Retina (tissue), 1 donor: Measurements from ENCODE around the gene ATG4D.
A peak's percentile ranks its signal among the peaks of the same experiment; 100 is the strongest.

Experiments used
- DNase-seq: peaks from one replicate; pipeline ENCODE4 v3.0.0-alpha.2; 2016

The ATG4D gene

DNA sequence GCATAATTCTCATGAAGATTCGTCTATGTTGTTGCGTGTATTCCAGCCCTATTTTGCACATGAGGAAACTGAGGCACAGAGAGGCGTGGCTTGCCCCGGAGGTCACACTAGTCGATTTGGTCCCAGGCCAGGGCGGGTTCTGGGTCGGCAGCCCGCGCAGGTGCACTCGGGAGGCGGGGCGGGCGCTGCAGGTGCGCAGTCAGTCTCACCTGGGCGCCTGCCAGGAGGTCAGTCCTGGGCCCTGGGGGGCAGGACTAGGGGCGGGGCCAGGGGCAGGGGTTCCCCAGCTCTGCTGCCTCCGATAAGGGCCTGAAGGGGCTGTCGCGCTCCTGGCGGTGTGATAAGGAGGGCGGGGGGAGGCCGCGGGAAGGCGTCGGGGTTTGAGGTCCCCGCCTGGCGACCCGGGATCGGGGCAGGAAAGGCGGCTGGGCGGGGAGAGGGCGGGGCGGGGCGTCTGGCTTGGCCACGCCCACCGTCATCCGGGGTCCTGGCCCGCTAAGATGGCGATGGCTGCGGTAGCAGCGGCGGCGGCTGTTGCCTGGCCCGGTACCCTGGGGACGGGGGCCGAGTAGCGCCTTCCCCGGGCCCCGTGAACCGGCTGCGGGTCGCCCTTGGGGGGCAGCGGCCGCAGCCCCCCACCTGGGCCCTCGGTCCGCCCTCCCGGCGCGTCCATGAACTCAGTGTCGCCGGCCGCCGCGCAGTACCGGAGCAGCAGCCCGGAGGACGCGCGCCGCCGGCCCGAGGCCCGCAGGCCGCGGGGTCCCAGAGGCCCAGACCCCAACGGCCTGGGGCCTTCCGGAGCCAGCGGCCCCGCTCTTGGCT lies at the start of gene ATG4D:
ATG4D (plus strand) TSS at position 485 of the 822 bp plus-strand sequence; CDS start at position 672, 187 bp downstream.
- peak; percentile 84 for DNase-seq

DNA sequence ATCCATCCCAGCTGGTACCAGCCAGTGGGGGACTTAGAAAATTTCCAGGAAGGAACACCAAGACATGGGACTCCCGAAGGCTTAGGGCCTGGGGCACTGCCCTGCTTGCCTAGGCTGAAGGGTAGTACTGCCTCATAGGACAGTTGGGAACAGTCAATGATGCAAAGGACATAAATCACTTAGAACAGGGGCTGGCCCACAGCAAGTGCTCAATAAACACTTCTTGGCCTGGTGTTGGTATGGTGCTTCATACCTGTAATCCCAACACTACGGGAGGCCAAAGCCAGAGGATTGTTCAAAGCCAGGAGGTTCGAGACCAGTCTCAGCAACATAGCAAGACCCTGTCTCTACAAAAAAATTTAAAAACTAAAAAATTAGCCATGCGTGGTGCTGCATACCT lies 46.3 kb upstream of the ATG4D start:
- no peak for DNase-seq

DNA sequence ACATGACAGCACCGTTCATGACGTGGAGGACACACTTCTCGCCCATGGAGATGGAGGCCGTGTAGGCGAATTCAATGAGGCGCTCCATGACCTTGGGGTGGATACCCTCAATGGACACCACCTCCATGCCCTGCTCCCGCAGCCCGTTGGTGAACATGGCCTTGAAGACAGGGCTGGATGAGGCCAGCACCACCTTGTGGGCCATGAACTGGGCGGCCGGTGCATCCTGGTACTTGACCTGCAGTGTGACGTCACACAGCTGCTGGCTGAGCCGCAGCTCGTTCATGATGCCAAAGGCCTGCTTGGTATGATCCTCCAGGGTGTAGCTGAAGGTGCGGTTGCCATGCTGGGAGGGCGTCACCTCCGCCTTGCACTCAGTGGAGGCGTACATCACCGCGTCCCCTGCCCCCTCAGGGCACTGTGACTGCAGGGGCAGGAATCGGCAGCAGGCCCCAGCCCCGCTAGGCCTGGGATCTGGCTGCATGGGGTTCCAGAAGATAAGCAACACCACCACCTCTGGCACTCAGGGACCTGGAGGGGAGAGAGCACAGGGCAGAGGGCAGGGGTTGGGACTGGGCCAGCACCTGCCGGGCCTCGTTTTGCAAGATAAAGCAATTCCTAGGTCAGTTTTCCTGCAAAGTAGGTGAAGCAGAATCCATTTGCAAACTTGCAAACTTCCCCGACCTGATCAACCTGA lies 44.0 kb upstream of the ATG4D start:
- DNase-seq, result no peak

DNA sequence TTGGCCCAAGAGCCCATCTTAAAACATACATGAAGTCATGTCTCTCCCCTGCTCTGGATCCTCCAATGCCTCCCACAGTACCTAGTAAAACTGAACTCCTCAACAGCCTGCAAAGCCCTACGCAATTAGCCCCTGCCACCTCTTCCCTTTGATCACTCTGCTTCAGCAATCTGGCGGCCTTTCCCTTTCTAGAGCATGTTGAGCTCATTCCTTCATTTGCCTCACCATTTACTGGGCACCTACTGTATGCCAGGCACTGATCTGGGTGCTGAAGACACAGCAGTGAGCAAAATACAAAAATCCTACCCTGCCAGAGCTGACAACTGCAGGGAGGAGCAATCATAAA lies 43.5 kb upstream of the ATG4D start:
- no peak for DNase-seq

DNA sequence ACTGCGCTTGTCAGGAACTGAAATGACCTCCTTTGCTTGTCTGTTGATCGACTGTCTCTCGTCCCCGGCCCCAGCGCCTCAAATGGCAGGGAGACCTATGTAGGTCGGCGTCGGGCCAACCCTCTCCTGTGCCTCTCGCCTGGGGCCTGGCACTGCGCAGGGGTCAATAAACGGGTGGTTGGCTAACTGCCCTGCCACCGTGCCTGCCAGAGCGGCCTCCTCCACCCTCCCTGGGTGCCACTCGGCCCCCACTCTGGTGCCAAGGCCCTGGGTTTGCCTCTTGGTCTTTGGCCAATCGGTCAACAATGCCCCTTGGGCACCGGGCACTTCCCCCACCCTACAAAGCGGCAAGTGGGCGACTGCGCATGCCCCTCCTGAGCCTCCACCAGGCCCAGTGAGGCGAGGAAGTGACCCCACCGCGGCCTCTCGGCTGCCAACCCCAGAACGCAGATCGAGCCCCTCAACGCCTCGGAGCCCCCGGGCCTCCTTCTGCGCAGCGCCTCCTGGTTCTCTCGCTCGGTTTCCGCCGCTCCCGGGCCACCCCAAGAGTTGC lies 41.7 kb upstream of the ATG4D start:
- peak; percentile 88 for DNase-seq

DNA sequence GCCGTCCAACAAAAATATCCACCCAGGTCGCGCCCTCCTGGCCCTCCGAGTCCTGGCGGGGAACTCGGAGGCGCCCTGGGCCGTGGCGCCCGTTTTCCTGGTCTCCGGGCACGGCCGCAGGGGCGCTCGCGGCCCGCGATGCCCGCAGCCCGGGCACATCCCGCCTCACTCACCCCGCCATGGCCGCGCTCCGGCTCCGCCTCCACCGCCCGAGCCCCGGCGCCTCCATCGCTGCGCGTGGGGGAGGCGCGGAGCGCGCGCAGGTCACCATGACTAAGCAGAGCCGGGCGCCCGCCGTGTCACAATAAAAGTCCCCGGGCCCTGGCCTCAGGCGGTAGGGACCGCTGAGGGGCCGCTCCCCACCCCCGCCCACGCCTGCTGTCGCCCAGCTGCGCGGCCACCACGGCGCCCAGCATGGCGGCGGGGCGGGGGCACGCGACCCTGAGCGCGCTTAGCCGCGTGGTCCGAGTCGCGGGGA lies 41.1 kb upstream of the ATG4D start:
- DNase-seq, result peak; percentile 94

DNA sequence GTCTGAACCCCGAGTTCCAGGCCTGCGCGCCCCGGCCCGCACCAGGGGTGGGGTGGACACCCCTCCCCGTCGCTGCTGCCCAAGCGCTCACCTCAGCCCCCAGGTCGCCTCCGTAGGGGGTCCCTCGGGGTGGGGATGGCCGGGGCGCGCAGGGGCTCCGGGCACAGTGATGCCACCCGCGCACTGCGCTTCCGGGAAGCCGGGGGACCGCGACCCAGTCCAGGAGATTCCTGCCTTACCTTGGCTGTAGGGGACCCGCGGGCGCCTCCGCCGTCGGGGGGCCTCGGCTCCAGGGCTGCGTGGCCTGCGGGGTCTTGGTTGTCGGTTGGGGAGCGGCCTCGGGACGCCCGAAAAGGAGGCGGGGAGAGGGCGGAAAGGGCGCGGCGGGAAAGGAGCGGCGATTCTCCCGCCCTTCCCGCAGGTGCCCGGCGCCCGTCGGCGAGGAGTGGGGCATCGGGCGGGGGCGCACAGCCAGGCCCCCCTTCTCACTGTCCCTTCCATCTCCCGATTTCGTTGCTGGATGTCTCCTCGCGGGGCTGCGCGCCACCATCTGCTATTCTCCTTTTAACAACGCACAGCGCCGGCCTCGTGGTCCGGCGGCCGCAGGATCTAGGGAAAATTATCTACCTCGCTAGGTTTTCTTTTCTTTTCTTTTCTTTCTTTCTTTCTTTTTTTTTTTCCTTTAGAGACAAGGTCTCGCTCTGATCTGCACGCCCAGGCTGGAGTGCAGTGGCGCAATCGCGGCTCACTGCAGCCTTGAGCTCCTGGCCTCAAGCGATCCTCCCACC lies 40.5 kb upstream of the ATG4D start, which contains the start of gene KEAP1:
KEAP1 (minus strand) TSS at position 355 of the 788 bp plus-strand sequence. CDS start 3,323 bp downstream, outside the sequence.
- peak; percentile 90 for DNase-seq

DNA sequence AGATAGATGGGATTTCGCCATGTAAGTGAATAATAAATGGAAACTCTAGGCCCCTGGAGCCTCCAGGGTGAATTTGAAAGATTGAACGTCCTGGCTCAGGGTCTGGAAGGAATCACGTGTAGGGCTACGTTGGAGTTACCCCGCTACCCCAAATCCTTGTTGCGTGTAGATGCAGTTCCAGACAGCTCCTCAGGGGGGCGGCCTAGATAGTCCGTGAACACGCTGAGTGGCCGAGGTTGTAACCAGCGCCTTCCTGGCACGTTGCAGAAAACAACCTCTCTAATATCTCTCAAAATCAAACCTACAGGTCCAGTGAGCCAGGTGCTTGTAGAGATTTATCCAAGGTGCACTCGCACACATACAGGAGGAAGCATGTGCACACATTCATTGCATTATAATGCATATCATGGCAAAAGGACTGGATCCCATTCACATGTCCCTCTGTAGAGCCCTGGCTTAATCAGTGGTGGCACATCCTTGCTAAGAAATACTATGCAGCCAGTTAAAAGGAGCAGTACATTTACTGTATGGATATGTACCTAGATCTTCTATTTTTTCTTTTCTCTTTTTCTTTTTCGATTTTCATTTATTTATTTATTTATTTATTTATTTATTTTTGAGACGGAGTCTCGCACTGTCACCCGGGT lies 38.0 kb upstream of the ATG4D start:
- DNase-seq, result peak; percentile 63

DNA sequence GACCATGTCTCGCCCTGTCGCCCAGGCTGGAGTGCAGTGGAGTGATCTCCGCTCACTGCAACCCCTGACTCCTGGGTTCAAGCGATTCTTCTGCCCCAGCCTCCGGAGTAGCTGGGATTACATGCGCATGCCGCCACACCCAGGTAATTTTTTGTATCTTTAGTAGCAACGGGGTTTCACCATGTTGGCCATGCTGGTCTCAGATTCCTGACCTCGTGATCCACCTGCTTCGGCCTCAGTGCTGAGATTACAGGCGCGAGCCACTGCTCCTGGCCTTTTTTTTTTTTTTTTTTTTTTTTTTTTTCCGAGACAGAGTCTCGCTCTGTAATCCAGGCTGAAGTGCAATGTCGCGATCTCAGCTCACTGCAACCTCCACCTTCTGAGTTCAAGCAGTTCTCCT lies 35.7 kb upstream of the ATG4D start:
- DNase-seq, result no peak

DNA sequence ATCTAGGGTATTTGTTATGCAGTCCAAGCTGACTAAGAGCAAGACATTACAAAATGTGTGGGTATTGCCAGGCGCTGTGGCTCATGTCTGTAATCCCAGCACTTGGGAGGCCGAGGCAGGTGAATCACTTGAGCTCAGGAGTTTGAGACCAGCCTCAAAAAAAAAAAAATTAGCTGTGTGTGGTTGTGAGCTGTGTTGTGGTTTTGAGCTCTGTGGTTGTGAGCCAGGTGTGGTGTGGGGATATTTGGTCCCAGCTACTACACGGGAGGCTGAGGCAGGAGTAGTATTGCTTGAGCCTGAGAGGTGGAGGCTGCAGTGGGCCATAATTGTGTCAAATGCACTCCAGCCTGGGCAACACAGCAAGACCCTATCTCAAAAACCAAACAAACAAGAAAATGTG lies 35.0 kb upstream of the ATG4D start:
- no peak for DNase-seq

DNA sequence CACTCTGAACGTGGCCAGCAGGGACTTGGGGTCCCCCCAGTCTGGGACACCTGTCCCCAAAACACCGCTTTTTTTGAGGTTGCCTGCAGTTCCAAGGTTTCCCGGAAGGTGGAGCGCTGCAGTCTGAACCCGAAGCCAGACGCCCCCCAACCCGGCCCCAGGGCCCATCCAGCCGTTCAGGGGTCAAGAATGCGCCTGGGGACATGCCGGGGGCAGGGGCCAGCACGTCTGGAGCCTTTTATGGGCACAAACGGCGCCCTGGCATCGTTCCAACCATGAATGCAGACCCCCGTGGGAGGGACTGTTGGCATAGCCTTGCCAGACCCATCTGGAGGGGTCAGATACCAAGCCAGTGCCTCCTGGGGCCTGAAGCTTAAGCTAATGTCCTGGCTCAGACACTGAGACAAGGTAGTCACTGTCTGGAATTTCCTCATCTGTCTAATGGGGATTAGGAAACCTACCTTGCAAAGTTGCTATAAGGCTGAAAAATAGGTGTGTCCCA lies 33.4 kb upstream of the ATG4D start:
- DNase-seq, result peak; percentile 70

DNA sequence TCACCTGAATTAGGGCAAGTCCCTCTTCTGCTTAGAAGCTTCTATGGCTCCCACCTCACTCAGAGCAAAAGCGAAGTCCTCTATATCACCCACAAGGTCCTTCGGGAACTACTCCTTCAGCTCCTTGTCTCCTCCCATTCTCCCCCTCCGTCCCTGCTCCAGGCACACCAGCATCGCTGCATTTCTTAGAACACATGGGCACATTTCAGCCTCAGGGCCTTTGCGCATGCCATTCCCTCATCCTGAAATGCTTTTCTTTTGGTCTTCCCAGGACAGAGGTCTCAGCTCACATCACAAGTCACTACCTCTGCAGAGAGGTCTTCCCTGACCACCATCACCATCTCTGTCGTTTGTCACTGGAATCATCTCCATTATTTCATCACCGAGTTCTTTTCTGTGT lies 30.5 kb upstream of the ATG4D start:
- no peak for DNase-seq

DNA sequence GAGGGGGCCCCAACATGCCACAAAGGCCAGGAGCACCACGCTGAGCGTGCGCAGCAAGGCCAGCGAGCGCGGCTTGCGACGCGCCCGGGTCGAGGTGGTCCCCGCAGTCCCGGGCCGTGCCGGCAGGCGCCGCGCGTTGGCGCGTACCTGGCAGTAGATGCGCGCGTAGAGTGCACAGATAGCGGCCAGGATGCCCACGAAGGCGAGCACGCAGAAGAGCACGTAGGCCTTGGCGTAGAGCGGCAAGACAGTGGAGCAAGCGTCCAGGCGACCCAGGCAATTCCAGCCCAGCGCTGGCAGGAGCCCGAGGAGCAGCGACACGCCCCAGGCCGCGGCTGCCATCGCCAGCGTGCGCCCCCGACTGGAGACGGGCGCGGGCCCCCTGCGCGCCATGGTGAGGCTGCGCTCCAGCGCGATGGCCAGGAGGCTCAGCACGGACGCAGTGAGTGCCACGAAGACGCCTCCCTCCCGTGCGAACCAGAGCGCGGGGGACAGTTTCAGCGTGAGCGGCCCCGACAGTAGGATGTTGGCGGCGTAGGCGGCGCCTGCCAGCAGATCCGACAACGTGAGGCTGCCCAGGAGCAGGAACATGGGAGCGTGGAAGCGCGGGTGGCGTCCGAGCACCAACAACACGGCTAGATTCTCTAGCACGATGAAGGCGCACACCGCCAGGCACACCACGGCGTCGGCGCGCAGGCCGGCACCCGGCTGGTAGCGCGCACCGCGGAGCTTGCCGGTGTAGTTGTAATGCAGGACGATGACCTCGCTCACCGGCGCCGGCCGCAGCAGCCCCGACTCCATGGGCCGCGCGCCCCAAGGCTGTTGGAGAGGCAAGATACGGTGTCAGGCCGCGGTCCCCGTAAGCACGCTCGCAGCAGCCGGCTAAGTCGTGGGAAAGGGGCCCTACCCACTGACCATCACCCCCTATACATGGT lies 29.2 kb upstream of the ATG4D start:
- DNase-seq, result peak; percentile 71

DNA sequence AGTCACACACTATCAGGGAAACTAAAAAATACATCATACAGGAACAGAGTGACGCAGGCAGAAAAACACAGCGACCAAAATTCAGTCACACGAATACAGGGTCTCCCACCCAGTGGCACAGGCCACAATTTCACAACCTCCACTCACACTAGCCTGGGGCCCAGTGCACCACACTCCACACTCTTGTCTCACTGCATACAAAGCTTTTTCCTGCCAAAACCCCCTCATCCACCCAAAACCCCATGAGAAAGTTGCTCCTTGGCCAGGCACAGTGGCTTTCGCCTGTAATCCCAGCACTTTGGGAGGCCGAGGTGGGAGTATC lies 27.7 kb upstream of the ATG4D start:
- no peak for DNase-seq

DNA sequence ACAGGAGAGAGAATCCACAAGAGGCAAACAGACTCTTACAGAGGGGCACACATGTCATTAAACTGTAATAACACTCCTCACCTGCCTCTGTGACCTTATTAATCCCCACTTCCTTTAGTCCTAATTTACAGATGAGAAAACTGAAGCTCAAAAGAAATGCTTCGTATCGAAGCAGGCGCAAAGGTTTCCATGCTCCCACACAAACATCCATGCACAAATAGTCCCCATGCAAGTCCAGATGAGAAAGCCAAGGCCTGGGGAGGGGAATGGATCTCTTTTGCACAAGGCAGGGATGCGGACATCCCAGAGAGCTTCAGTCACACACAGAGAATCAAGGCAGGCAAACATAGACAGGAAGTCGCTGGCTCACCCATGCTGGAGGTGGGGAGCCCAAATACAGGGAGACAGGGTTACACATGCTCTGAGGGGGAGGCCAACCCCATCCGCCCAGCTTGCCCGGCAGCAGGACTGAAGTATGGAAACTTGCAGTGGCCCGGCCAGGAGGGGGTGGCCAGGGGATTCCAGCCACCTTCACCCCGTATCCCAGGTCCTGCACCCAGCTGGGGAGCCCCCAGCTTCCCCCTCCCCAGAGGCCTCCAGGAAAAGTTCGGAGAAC lies 26.9 kb upstream of the ATG4D start:
- DNase-seq, result no peak

DNA sequence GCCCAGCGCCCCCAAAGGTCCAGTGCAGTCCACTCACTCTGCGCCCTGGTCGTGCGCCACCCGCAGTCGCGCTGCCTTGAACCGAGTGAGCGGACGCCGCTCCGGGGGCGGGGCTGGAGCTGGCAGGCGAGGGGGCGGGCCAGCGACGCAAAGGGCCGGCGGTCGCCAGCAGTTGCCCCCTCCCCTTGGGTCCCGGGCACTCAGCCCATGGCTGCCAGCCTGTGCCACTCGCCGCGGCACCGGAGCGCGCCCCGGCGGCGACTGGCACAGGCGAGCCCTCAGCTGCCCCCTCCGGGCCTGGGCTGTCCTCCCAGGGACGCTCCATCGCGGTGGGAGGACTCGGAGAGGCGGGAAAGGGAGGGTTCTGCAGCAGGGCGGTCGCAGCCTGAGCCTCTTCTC lies 26.3 kb upstream of the ATG4D start, which contains the start of gene S1PR5:
S1PR5 (minus strand) TSS at position 87 of the 399 bp plus-strand sequence. CDS start 2,436 bp downstream, outside the sequence.
- no peak for DNase-seq

DNA sequence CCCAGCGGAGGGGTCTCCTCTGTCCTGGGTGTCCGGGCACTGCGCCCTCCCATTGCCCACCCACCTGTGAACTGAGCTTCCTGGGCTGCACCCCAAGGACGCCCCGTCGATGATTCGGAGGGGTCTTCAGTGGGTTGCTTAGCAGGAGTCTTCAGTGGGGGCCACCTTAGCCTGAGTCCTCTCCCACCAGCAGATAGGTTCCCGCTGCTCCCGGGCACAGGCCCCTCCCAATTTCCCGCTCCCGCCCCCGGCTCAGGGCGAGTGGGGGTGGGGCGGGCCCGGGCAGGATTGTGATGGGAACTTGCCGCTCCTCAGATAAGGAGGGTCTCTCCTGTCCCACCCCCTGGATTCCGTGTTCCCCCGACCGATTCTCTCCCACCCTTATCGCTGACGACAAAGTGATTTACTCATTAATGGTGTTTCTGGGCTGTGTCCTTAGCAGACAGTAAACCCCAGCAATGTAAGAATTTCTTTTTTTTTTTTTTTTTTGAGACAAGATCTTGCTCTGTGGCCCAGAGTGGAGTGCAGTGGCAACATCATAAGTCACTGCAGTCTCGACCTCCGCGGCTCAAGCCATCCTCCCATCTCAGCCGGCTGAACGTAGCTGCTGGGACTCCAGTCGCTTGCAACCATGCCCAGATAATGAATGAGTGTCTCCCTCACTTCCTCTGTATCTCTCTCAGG lies 25.8 kb upstream of the ATG4D start:
- peak; percentile 24 for DNase-seq

DNA sequence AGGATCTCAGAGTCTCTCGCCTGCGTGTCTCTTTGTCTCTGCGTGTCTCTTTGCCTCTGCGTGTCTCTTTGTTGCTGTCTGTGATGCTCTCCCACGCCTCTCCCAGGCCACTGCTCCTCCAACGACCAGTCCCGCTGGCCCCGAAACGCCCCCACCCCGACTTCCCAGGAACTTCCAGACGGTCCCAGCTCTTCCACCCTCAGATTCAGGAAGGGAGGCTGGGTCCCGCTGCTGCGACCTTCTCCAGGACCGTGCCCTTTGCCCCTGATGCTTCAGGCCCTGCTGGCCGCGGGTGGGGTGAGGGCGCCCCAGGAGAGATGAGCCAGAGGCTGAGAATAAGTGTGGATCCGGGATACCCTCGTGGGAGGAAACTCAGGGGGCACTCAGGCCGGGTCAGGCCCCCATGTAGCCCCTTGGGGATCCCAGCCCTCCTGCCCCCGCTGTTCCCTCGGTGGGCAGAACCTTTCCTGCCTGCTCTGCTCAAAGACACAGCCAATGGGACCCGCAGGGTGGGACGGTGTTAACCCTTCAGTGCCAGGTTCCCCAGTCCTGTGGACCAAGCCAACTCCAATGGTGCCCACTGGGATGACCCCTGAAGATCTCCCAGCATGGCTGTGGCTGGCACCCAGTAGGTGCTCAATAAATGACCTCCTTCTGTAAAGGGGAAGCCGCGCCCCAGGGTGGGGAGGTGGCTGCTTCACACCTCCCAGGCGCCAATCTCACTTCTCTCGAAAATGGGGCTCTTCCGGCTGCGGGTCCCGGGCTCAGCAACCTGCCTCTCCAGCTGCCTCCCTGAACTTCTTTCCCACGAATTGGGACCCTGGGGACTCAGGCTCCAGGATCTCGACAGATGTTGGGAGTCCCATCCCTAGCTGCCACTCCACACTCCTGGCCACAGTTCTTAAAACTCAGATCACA lies 25.0 kb upstream of the ATG4D start:
- DNase-seq, result peak; percentile 11

DNA sequence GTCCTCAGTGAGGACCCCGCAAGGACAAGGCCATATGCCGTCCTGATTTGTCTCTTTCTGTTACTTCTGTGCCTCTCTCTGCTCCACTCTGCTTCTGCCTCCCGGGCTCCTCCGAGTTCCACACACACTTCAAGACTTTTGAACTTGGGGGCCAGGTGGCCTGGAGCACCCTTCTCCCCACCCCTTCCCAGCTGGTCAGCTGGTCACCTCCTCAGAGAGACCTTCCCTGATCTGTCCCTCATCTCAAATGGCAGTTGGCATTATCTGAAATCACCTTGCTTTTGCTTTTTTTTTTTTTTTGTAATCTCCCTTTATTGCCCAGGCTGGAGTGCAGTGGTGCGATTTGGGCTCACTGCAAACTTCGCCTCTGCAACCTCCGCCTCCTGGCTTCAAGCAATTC lies 24.3 kb upstream of the ATG4D start:
- no peak for DNase-seq
